Measurements from ENCODE around the gene MRLN.

DNA sequence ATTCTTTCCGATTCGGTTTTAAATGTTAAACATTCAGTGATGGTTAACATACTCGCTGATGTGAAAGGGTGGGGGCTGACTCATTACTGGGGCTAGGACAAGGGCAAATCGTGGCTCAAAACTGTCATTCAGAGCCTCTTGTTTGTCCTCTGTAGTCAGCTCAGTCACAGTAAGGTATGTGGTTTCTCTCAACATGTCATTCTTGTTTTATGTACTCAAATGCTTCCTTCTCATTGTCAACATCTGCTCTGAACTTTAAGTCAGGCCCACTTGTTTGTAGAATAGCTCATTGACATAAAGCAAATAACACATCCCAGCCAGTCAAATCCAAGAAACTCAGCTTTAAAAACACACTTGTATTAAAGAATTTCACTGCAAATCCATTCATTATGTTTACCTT lies 50.9 kb downstream of the MRLN start:
- TF ChIP-seq POLR2A (IDR thresholded peaks at IDR 0.05) (no peak), EP300 (IDR thresholded peaks at IDR 0.05) (no peak), POLR2AphosphoS5 (IDR thresholded peaks at IDR 0.05) (no peak)
- TF ChIP-seq, protein P1, sequence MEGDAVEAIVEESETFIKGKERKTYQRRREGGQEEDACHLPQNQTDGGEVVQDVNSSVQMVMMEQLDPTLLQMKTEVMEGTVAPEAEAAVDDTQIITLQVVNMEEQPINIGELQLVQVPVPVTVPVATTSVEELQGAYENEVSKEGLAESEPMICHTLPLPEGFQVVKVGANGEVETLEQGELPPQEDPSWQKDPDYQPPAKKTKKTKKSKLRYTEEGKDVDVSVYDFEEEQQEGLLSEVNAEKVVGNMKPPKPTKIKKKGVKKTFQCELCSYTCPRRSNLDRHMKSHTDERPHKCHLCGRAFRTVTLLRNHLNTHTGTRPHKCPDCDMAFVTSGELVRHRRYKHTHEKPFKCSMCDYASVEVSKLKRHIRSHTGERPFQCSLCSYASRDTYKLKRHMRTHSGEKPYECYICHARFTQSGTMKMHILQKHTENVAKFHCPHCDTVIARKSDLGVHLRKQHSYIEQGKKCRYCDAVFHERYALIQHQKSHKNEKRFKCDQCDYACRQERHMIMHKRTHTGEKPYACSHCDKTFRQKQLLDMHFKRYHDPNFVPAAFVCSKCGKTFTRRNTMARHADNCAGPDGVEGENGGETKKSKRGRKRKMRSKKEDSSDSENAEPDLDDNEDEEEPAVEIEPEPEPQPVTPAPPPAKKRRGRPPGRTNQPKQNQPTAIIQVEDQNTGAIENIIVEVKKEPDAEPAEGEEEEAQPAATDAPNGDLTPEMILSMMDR (IDR thresholded peaks at IDR 0.05), result no peak
